SK-N-DZ (cell line): ENCODE data around the gene NGF.

Source experiments
- DNase-seq: peaks from one replicate; pipeline ENCODE4 v3.0.0-alpha.2; 2015; ENCODE audit warnings: low spot score

NGF gene

DNA sequence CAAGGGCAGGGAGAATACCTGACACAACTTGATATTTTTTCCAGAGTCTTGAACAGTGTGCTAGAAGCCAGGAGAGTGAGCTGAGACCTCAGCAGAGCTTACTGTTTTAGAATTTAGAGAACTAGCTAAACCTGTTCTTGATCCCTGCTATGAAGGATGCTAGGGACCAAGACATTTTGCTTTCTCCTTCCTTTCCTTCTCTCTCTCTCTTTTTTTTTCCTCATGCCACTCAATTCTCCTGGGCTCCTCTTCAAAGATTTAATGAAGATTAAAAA, 99.0 kb downstream of the NGF start:
- DNase-seq, result no peak

GRCh38 chr1:115238336-115239147, 99.5 kb downstream of the NGF start:
- no peak for DNase-seq

GRCh38 chr1:115237507-115237906, 100.5 kb downstream of the NGF start:
- DNase-seq, result no peak

GRCh38 chr1:115237023-115237422, 101.0 kb downstream of the NGF start:
- DNase-seq, result no peak
